Suprapubic skin (tissue), 4 donors: ENCODE data around the gene SYTL4. TPM values are rescaled to one million over a fixed set of nuclear protein-coding genes. Genes with fewer than 3 reads are reported as not detected.
"Not testable (repeated sequence)": the region's sequence is repeated elsewhere in the genome, so short reads cannot be mapped to it uniquely, and the experiment has no call there.

Source experiments
- DNase-seq, 2 donors: peaks; one replicate each; pipeline ENCODE4 v3.0.0-alpha.2; 2019; ENCODE audit warnings: low spot score in 2 of 2
- H3K27ac ChIP-seq: fragments of 200-600 bp; sonication (generic); one replicate; pipeline ENCODE4 v1.5.1; 2019
- H3K27me3 ChIP-seq: fragments of 200-600 bp; sonication (generic); one replicate; pipeline ENCODE4 v1.5.1; 2019
- H3K36me3 ChIP-seq: fragments of 200-600 bp; sonication (generic); one replicate; pipeline ENCODE4 v1.5.1; 2019
- H3K4me1 ChIP-seq: fragments of 200-600 bp; sonication (generic); one replicate; pipeline ENCODE4 v1.5.1; 2019
- H3K4me3 ChIP-seq: fragments of 200-600 bp; sonication (generic); one replicate; pipeline ENCODE4 v1.5.1; 2019; ENCODE audit warnings: mild to moderate bottlenecking
- H3K9me3 ChIP-seq: fragments of 200-600 bp; sonication (generic); one replicate; pipeline ENCODE4 v1.5.1; 2019
- EP300 ChIP-seq: sonication (generic); formaldehyde crosslinking; IDR thresholded peaks from one replicate; pipeline ENCODE4 v1.6.1; 2017; ENCODE audit warnings: antibody characterized with exemption
- POLR2A ChIP-seq, 2 donors: fragments of 450-650 bp; IDR thresholded peaks; one replicate each; pipeline ENCODE4 v1.6.1; 2017; ENCODE audit warnings: antibody characterized with exemption in 2 of 2, mild to moderate bottlenecking in 2 of 2, moderate library complexity in 2 of 2
- POLR2AphosphoS5 ChIP-seq, 3 donors: sonication (generic); formaldehyde crosslinking; IDR thresholded peaks; one replicate each; pipeline ENCODE4 v1.6.1; 2017; ENCODE audit warnings: antibody characterized with exemption in 3 of 3
- WGBS: methylation state at CpG from one replicate; pipeline ENCODE4 v1.1.5; 2018; 5-methylcytosine and 5-hydroxymethylcytosine counted together
- total RNA-seq, 4 donors: library from RNA; depleted of rRNA; stranded (reverse); fragments of >200 nt; gene quantifications; one replicate each; pipeline ENCODE4 v1.1.0, GENCODE V29; 2016
- TF ChIP-seq, protein P1 (sequence below), 2 donors: fragments of 200-600 bp in 1 of 2; fragments of 450-650 bp in 1 of 2; sonication (generic) in 1 of 2; IDR thresholded peaks; one replicate each; pipeline ENCODE4 v1.5.1; 2016 to 2019; ENCODE audit warnings: antibody characterized with exemption in 2 of 2, mild to moderate bottlenecking in 1 of 2, moderate library complexity in 1 of 2

Gene SYTL4
- total RNA-seq: 1 to 10 TPM in 3 of 4 donors, under 1 TPM in 1; 0.57 to 6.4 (median 3.0) TPM

GRCh38 chrX:100731441-100732281 lies at the start of gene SYTL4:
TSS of gene SYTL4 (minus strand) at chrX:100732121. CDS start at chrX:100702037, 30,084 bp downstream.
- peak within 1 kb of the TSS; percentile 61 for H3K4me3 ChIP-seq
- H3K27me3 ChIP-seq: peaks cover 3% of the 10 kb centered on the region
- peak; percentile 62 to 71 for DNase-seq
- no peaks in the 10 kb centered on the region for H3K36me3 ChIP-seq
- no peaks in the 10 kb centered on the region for H3K4me1 ChIP-seq
- TF ChIP-seq EP300 (no peak), POLR2A (IDR thresholded peaks at IDR 0.05) (no peak), POLR2AphosphoS5 (IDR thresholded peaks at IDR 0.05) (no peak)
- TF ChIP-seq, protein P1, sequence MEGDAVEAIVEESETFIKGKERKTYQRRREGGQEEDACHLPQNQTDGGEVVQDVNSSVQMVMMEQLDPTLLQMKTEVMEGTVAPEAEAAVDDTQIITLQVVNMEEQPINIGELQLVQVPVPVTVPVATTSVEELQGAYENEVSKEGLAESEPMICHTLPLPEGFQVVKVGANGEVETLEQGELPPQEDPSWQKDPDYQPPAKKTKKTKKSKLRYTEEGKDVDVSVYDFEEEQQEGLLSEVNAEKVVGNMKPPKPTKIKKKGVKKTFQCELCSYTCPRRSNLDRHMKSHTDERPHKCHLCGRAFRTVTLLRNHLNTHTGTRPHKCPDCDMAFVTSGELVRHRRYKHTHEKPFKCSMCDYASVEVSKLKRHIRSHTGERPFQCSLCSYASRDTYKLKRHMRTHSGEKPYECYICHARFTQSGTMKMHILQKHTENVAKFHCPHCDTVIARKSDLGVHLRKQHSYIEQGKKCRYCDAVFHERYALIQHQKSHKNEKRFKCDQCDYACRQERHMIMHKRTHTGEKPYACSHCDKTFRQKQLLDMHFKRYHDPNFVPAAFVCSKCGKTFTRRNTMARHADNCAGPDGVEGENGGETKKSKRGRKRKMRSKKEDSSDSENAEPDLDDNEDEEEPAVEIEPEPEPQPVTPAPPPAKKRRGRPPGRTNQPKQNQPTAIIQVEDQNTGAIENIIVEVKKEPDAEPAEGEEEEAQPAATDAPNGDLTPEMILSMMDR (IDR thresholded peaks at IDR 0.05): no peak
- no peaks in the 10 kb centered on the region for H3K9me3 ChIP-seq
- H3K27ac ChIP-seq: peak within 1 kb of the TSS; percentile 68
- 35% methylated on average over 35 of the region's 60 CpGs for WGBS

DNA sequence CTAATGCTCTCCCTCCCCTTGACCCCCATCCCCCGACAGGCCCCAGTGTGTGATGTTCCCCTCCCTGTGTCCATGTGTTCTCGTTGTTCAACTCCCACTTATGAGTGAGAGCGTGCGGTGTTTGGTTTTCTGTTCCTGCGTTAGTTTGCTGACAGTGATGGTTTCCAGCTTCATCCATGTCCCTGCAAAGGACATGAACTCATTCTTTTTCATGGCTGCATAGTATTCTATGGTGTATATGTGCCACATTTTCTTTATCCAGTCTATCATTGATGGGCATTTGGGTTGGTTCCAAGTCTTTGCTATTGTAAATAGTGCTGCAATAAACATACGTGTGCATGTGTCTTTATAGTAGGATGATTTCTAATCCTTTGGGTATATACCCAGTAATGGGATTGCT lies 37.5 kb upstream of the SYTL4 start:
- H3K9me3 ChIP-seq, H3K4me3 ChIP-seq, H3K4me1 ChIP-seq, H3K27me3 ChIP-seq, DNase-seq, H3K36me3 ChIP-seq, H3K27ac ChIP-seq: not testable (repeated sequence)
- 85% methylated on average over 6 of the region's 6 CpGs for WGBS

- 23% methylated on average over 7 of the region's 7 CpGs for WGBS
- DNase-seq: peak; percentile 88 to 92
- H3K4me1 ChIP-seq: no peaks in the 10 kb centered on the region
These were observed 36.9 kb upstream of the SYTL4 start for GRCh38 chrX:100768679-100769338.

DNA sequence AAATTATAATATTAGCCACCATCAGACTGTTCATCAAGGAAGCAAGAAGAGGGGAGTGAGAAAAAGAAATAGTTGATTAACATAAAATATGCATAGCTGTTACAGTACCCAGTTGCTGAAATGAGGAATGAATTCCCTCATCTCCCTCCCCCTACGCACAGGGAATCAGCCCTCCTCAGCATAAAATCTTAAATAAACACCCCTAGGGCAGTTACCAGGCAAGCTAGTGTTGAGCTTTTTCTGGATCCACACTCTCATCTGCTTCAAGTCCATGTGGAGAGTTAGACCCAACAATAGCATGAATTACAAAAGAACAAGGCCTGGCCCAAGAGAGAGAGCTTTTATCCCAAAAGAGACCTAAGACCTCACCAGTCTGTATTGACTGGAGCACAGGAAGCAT lies 19.0 kb upstream of the SYTL4 start:
- TF ChIP-seq POLR2AphosphoS5 (IDR thresholded peaks at IDR 0.05): no peak
- Histone ChIP-seq H3K9me3 (no peaks in the 10 kb centered on the region), H3K36me3 (no peaks in the 10 kb centered on the region), H3K4me1 (no peaks in the 10 kb centered on the region), H3K27me3 (no peaks in the 10 kb centered on the region), H3K4me3 (no peak overlapping the region), H3K27ac (no peak overlapping the region)
- no peak for DNase-seq
- WGBS: 68% methylated on average over 1 of the region's 1 CpG

More at GRCh38 chrX:100768679-100769338, 36.9 kb upstream of the SYTL4 start:
- H3K4me3 ChIP-seq: no peak overlapping the region
- H3K9me3 ChIP-seq: no peaks in the 10 kb centered on the region
- TF ChIP-seq, protein P1 (IDR thresholded peaks at IDR 0.05): peak; percentile 91 to 99
- TF ChIP-seq EP300: no peak
- no peaks in the 10 kb centered on the region for H3K27me3 ChIP-seq
- H3K36me3 ChIP-seq: no peaks in the 10 kb centered on the region
- H3K27ac ChIP-seq: no peak overlapping the region

GRCh38 chrX:100748108-100748507 lies 16.2 kb upstream of the SYTL4 start:
- TF ChIP-seq, protein P1 (IDR thresholded peaks at IDR 0.05): no peak
- TF ChIP-seq POLR2AphosphoS5 (IDR thresholded peaks at IDR 0.05): no peak
- no peak for TF ChIP-seq POLR2A (IDR thresholded peaks at IDR 0.05)
- TF ChIP-seq EP300: no peak
- Histone ChIP-seq H3K27me3 (no peaks in the 10 kb centered on the region), H3K4me3 (no peak overlapping the region), H3K4me1 (no peaks in the 10 kb centered on the region), H3K36me3 (no peaks in the 10 kb centered on the region), H3K27ac (no peak overlapping the region), H3K9me3 (no peaks in the 10 kb centered on the region)
- WGBS: 61% methylated on average over 2 of the region's 2 CpGs
- no peak for DNase-seq

GRCh38 chrX:100747703-100748102 lies 15.8 kb upstream of the SYTL4 start:
- Histone ChIP-seq H3K27me3 (no peaks in the 10 kb centered on the region), H3K4me1 (no peaks in the 10 kb centered on the region), H3K4me3 (no peak overlapping the region), H3K27ac (no peak overlapping the region), H3K9me3 (no peaks in the 10 kb centered on the region), H3K36me3 (no peaks in the 10 kb centered on the region)
- TF ChIP-seq POLR2A (IDR thresholded peaks at IDR 0.05): no peak
- no peak for TF ChIP-seq POLR2AphosphoS5 (IDR thresholded peaks at IDR 0.05)
- TF ChIP-seq EP300: no peak
- TF ChIP-seq, protein P1 (IDR thresholded peaks at IDR 0.05): no peak
- WGBS: 81% methylated on average over 2 of the region's 2 CpGs
- DNase-seq: no peak
